ENCODE results near the gene SBF2.

SBF2 gene

DNA sequence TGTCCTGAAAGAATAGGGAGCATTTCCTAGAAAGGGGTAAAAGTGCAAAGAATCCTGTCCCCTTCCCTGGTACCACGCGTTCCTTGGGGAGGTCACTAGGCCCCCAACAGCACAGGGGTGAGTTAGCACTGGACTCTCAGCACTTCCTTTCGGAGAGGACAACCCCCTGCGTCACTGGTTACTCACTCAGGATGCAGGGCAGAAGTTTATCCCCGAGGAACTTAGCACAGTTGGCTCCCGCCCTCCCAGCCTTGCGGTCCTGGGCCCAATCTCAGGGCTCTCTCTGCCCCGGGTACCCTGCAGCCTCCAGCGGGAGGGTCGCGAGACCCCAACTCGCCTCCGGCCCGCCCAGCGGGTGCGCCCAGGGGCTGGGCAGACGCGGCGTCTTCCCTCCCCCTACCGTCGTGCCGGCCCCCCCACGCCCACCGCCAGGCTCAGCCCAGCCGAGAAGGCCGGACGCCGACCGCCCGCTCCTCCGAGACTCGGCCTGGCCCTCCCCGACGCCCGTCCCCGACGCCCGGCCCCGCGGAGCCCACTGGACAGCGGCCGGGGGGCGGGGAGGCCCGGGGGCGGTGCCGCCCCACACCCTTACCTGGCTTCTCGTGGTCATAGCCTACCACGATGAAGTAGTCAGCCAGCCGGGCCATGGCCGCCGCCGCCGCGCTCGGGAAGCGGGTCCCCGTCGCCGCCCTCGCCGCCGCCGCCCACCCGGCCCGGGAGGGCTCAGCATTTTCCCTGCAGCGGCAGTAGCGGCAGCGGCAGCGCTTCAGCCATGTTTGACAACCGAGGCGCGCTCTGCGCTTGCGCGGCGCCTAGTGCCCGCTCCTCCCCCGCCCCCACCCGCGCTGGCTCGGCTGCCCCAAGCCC, at the start of gene SBF2:
Gene SBF2, minus strand, starts transcription at position 797 of the 867 bp plus-strand sequence. Its CDS starts 150 bp downstream, at position 647.
- no peak for DNase-seq

DNA sequence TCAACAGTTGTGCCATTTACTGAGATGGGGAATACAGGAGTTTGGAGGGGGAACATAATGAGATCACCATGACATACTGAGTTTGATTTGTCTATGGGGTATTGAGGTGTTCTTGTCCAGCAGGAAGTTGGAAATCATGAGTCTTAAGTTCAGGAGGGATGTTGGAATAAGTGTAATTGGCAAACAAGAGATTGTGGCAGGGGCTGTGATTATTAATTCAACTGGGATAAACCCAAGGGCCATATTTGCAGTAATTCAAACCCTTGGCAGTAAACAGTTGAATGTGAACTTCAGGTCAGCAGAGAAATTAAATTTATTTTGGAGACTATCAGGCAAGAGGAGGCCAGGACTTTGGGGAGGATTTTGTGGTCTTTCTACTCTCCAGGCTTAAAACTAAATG, 44.3 kb upstream of the SBF2 start:
- no peak for DNase-seq

DNA sequence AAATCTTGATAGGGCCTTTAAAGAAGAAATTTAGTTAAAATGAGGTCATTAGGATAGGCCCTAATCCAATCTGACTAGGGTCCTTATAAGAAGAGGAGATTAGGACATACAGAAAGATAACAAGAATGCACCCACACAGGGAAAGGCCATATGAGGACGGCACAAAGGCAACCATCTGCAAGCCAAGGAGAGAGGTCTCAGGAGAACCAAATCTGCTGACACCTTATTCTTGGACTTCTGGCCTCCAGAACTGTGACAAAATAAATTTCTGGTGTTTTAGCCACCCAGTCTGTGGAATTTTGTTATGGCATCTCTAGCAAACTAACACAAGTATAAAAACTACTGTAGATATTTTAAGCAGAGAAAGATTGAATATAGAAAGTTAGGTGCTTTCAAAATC, 39.5 kb upstream of the SBF2 start:
- no peak for DNase-seq

DNA sequence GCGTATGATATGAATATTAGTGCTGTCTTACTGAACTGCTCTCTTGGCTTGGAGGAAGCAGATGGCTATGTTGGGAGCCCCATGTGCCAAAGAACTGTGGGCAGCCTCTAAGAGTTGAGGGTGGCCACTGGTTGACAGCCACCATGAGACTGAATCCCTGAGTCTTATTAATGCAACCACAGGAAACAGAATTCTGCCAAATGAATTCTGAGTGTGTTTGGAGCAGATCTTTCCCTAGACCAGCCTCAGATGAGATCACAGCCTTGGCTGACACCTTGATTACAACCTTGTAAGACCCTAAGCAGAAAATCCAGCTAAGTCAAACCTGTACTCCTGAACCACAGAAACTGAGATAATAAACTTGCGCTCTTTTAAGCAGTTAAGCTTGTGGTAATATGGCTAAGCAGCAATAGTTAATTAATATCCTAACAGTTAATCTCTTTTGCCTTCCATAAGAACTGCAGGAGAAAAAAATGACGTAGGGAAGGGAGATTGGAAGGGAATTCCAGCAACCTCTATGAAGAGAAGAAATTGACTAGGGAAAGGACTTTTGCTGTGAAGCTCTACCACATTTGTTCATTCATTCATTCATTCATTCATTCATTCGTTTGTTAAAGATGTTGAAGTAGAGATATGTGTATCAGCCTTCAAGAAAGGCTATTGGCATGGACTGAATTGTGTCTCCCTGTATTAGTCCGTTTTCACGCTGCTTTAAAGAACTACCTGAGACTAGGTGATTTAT, 37.7 kb upstream of the SBF2 start:
- no peak for DNase-seq

DNA sequence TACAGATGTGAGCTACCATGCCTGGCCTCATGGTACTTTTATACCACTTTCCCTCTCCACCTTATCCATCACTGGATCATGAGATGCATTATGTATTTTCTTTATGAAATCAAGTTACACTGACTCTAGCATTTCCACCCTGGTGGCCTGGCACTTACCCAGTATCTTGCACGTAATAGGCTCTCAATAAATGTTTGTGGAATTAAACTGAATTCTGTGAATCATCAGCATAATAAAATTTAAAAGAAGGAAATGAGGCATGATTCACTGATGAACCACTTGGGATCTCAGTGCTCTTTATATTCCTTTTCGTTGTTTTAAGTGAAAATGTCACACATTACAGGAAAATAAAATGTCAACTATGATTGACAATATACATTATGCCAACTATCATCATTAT, 35.9 kb upstream of the SBF2 start:
- DNase-seq = no peak

DNA sequence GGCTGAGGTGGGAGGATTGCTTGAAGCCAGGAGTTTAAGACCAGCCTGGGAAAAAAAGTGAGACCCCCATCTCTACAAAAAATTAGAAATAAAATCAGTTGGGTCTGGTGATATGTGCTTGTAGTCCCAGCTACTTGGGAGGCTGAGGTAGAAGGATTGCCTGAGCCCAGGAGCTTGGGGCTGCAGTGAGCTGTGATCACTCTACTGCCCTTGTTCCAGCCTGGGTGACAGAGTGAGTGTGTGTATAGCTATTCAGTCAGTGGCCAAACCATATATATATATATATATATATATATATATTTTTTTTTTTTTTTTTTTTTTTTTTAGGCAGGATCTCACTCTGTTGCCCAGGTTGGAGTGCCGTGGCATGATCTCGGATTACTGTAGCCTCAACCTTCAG, 35.3 kb upstream of the SBF2 start:
- no peak for DNase-seq

DNA sequence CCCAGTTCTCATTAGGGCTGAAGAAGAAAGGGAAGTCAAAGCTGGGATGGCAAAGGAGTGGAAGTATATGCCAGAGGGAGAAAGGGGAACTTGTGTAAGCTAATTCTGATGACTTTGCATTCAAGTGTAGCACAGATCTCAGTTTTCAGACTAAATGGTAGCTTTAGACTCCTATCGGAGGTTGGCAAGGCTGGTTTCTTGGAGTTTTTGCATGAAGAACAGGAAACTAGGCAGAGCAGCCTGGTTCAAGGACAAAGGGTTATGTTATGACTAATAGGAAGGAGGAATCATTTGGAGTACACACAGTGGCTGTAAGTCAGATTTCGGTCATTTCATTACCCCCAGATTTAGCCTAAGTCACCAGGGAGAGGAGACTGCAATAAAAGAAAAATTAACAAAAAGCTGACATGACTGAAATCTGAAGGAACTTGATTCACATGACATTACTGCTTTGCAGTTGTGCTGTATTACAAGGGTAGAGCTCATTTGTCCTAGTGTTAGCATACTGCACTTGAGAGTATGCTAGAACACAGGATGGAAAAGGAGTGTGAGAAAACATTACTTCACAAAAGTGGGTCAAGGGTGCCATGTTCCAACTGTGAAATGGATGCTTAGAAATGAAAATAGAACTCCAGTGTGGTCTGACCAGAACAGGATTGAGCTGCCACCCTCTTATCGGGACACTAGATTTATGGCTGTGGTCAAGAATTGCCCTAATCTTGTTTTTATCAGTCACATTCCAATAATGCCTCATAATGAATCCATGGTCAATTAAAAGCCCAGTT, 34.5 kb upstream of the SBF2 start:
- no peak for DNase-seq

DNA sequence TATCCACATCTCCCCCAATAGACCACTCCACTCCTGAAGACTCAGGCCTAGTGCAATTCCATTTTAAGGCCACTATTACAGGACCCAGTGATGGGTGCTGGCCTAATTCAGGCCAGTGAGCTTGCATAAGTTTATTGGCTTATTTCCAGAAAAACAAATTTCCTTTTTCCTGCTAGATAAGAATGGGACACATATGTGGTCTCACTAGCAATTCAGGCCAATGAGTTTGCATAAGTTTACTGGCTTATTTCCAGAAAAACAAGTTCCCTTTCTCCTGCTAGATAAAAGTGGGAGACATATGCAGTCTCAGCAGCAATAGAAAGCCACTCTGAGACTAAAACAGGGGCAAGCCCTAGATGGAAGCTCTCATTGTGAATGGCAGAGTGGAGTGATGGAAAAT, 33.2 kb upstream of the SBF2 start:
- DNase-seq = no peak

DNA sequence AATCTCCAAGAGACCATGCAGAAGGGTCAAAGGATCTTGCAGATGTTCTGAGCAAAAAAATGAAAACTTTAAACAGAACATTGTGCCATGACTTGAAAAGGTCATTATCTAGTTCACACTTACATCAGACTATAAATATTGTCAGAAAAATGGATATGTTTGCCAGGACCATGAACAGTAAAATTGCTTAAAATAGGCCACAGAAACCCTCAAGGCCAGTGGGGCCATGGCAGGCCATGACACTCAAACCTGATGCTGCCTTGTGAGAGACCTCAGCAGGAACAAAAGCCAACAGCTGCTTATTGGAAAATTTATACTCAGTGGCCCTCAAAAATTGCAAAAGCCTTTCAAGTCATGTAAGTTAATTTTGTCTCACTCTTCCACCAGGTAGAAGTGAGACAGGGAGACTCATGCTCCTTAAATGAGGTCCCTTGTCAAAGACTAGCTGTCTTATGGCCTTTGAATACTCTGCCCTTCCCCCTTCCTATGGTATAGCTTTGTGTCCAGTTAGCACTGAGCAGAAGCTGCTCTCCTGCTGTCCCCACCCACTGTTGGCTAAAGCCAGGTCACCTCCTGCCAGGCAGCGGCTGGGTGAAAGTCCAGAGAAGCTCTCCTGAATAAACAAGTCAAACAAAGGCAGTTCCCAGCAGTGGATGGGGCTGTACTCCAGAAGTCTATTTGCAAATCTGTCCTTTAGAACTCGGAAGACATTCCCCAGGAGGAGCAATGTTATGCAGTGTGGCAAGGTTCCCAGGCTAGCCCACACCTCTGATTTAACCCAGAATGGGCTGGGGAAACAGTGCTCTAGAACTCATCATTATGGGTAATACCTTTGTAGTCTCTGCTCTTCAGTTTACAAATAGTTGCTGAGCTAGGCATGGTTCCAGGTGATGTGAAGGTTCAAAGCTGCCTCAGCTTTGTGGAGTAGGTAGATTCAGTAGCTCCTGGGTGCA, 32.3 kb upstream of the SBF2 start:
- no peak for DNase-seq

DNA sequence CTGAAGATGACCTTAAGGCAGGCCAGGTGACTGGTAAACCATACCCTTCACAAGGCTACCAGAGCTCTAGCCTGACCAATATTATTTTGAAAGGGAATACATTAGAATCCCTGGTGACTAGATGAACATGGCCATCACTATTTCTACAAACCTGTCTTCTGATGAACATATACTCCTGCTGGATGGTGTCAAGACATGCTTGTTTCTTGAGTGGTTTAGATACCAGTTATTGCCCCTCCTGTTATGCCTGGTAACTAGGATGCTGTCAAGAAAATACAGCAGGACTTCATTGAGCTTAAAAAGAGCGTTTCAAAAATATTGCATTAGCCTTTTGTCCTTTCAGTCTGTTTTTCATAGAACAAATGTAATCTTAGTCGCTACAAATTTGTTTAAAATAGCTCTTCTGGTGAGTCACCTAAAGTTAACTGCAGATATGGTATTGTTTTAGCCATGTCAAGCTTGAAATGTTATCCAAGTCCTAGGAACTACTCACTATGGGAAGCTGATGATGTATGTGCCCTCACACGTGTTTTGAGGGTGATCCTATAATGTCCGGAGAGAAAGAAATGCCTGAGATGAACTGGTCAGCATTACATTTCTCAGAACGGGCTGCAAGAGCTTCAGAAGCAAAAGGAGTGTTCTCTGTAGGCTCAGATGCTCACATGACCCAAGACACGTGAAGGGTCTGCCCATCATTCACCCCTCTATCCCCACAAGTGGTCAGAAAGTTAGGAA, 31.4 kb upstream of the SBF2 start:
- DNase-seq = no peak

DNA sequence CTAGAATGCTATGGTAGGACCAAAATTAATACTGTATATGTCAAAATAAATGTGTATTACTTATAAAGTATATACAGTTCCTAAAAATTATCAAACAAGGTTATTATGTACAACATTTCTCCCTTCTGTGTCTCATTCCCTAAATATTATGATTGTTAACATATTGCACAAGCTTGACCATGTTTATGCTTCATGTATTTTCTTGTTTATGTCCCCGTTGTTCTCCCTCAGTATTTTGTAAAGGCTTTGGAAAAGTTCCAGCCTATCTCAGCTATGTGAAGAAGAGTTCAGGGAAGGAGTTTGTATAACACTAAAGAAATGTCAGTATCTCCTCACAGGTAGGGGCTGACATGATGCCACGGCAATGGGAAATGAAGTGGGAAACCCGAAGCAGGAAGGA, 30.5 kb upstream of the SBF2 start:
- no peak for DNase-seq

DNA sequence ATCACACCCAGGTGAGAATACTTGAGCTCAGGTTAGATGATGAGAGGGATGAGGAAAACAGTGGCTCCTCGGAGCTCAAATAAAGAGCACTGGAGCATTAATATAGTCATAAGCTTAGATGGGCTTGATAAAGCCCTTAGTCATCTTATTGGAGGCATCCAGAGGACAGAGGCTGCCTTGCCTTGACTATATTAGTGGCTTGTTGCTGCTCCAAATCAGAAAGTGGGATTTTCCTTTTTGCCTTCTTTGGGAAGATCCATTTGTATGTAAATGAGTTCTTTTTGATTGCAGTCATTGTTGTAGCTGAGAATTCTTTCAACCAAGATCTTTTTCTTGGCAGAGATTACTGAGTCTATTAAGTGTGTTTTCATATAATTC, 29.8 kb upstream of the SBF2 start:
- DNase-seq = no peak

DNA sequence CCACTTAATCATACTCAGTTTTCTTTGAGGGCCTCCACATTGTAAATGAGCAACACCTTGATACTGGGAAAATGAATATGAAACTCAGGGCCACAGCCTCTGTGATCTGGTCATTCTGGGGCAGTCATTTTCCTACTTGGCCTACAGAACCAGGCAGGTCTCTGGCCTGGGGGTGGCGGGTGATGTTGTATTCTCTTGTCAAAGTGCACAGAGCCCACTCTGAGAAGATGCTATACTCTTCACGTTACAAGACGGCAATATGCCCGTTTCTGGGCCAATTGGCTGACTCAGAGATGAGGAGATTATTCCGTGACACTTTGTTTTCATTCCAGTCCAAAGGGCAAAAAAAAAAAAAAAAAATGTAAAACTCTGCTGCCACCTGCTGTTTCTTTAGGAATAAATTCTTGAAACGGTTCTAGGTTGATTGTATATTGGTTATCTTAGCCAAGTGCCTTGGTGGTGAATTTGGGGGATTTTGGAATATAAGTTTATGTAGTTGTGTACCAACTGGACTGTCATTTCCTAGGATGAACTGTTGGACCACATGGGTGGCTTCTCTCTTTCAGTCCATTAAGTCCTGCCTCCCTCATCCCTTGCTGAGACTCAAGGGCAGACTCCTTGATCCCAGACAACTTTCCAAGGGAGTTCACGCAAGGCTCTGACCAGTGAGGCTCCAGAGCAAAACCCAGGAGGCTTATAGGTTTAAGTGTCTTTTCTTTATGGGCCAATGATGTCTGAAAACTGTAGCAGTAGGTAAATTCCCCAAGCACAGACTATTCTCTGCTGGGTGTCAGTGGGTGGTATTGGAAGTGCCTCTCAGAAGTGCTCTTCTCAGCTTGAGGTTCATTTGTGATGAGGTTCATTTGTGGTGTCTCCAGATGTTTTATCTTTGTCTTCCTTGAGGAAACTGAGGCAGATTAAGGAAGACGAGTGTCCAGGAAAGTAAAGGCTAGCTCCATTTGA, 29.1 kb upstream of the SBF2 start:
- DNase-seq = no peak

DNA sequence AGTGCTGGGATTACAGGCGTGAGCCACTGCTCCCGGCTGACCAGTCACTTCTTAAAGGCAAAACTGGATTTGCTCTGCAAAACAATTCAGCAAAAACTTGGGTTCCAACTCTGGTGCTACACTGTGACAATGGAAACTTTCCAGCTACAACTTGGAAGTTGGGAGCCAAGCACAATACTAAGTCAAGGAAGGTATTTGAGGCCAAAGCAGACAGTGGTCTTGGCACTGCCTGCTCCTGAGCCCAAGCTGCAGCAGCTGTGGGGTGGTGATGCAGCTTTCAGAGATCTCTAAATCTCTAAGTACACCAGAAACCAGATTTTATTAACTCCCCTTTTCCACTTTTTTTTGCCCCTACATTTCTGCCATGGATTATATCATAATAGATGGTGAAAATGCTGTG, 28.4 kb upstream of the SBF2 start:
- DNase-seq = no peak

DNA sequence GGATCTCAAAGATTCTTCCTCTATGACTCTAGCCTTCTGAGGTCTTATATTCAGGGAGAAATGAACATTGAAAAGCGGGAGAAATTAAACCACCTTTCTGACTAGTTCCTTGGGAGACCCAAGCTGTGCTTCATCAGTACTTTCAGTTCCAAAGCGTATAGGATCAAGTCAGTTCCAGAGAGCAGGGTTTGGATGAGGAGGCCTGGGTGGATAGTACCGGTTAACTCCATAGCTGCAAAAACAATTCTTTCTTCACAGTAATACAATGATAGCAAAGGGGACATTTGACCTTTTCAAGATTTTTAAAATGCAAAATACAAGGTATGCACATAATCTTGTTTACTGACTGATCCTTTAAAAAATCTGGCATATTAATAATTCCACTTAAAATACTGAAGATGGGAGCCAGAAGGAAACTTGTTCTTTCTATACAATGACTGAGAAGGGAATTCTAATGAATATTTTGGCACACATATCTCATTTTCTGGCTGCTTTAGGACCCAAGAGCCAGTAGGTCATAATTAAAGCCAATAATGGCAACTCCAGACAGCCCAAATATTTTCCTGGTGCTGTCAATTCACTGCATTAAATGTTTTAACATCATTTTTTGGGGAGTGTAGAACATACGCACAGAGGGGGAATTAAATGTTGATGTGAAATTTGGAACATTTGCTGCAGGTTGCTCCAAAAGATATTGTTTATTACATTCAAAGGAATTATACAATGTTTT, 26.9 kb upstream of the SBF2 start:
- no peak for DNase-seq

DNA sequence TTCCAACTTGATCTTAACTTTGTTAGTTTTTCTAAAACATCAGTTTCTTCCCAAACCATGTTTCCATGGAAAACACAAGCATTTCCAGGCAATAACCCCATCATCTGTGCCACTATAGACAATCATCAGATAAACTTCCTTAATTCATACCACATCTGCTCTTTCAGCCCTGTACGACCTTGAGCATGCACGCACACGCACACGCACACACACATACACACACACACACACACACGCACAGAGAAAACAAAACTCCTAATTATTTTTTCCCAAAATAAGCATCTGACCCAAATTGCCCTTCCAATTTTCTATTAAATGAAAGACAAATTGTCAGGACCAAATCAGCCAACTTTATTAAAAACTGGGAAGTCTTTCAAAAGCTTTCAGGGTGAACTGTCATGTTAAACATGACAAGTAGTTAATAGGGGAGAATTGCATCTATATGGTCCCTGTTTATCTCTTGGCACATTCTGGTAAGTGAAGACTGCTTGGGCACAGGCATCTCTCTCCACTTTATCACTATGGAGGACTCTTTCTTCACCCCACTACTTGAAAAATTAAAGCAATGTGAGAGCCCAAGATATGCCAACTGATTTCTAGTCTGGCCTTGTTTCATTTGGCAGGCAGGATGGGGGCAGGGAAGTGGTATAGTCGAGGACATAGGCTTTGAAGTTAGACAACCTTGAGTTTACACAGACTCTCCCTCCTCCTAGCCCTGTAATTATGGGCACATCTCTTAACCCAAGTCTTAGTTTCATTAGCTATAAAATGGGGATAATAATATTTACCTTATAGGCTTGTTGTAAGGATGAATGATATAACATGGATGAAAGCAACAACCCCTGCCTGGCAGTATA, 25.9 kb upstream of the SBF2 start:
- no peak for DNase-seq

DNA sequence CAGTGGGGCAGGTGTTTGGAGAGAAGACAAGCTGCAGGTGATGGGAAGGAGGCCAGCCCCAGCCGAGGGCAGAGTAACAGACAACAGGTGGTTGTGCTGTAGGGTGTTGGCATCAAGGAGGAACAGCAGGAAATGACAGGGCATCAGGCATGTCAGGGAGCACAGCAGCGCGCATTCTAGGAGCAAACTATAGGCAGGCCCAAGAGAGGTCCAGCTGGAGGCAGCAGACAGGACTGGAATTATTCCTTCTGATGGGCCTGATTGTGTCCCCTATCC, 24.4 kb upstream of the SBF2 start:
- no peak for DNase-seq

DNA sequence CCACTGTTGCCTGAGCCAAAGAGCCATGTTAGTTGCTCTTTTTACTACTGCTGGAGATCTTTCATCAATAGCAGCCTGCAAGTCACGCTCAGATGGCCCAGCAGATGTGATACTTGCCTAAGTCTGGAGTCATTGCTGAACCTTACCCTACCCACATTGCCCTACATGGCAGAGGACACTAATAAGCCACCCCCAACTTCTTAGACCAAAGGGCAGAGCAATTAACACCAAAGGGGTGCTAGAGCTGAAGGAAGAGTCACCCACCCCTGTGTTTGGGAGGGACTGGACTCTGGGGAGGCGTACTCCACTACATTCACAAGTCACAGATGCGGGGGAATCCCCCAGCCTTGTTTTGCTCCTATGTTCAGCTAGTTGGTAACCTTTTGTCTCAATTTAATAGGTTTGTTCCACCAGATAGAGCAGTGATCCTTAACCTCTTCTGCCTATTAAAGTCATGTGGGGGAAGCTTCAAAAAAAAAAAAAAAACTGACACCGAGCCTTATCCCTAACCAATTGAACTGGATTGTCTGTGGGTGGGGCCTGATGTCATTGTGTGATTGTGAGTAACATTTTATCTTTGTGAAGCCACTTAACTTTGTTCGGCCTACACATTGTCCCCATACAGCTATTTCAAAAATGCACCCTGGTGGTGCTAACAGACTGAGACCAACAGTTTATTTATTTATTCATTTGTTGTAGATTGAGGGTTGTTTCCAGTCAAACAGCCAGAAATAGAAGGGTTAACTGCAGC, 23.9 kb upstream of the SBF2 start:
- DNase-seq = no peak

Measured in NK-92 treated with Interleukin-12 subunit alpha and Interleukin-12 subunit beta, amount 100 ng/mL, for 24 hours (cell line).